GM21526 (cell line): ENCODE measurements around the gene HFM1.
"Not testable (repeated sequence)": the region's sequence is repeated elsewhere in the genome, so short reads cannot be mapped to it uniquely, and the experiment has no call there.

Experiments used
- ATAC-seq: cut with Tn5 transposase; IDR thresholded peaks from one replicate; pipeline ENCODE4 v1.9.1; 2021; ENCODE audit warnings: moderate library complexity; ENCODE audit not compliant: unreplicated experiment, low FRiP score

HFM1 gene

DNA sequence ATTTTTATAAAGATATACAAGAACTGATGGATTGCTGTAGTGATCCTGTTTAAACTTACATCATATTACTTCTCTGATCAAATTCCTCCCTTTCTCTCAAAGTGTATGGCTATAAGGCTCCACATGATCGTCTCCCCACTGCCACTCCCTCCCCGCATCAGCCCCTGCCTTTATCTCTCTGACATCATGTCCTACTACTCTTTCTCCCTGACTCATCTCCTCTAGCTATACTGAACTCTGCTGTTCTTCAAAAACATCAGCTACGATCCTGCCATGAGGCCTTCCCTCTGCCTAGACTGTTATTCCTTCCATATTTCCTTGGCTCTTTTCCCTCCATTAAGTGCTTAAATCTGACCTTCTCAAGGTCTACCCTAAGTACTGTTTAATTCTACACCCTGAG lies 22.8 kb downstream of the HFM1 start:
- ATAC-seq: no peak

DNA sequence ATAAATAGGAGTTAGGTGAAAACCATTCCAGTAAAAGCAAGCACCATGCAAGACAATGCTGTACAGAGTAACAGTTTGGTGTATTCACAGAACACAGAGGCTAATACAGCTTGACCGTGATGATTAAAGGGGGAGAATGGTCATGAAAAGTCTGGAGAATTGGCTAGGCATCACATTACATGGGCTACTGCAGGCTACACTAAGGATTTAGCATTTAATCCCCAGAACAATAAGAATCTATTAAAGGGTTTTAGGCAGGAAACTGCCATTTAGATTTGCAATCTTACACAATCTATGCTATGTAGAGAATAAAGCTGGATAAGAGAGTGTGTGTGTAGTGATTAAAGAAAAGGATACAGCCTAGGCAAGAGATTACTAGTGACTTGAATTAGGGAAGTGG lies 30.6 kb downstream of the HFM1 start:
- no peak for ATAC-seq

DNA sequence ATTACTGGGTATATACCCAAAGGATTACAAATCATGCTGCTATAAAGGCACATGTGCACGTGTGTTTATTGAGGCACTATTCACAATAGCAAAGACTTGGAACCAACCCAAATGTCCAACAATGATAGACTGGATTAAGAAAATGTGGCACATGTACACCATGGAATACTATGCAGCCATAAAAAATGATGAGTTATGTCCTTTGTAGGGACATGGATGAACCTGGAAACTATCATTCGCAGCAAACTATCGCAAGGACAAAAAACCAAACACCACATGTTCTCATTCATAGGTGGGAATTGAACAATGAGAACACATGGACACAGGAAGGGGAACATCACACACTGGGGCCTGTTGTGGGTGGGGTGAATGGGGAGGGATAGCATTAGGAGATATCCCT lies 32.4 kb downstream of the HFM1 start:
- ATAC-seq: not testable (repeated sequence)

DNA sequence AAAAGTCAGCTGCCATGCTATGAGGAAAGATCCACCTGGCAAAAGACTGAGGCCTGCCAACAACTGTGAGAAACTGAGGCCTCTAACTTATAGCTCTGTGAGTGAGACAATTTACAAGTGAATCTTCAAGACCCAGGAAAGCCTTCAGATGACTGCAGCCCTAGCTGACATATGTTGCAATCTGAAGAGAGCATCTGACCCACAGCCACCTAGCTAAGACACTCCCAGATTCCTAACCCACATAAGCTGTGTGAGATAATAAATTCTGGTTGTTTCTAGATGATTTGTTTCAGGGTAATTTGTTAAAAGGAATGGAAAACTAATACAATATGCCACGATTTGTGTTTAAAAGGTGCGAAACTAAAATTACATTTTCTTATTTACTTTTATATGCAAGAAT lies 55.1 kb downstream of the HFM1 start:
- no peak for ATAC-seq

DNA sequence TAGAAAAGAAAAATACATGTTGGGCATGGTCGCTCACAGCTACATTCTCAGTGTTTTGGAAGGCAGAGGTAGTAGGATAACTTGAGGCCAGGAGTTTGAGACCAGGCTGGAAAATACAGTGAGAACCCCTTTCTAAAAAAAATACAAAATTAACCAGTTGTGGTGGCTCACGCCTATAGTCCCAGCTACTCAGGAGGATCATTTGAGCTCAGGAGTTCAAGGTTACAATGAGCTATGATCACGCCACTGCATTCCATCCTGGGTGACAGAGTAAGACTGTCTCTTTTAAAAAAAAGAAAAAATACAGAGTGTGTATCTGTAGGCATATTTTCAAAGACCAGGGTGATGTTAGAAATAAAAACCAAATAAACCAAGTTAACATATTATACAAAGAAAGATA lies 57.8 kb downstream of the HFM1 start:
- ATAC-seq: no peak

DNA sequence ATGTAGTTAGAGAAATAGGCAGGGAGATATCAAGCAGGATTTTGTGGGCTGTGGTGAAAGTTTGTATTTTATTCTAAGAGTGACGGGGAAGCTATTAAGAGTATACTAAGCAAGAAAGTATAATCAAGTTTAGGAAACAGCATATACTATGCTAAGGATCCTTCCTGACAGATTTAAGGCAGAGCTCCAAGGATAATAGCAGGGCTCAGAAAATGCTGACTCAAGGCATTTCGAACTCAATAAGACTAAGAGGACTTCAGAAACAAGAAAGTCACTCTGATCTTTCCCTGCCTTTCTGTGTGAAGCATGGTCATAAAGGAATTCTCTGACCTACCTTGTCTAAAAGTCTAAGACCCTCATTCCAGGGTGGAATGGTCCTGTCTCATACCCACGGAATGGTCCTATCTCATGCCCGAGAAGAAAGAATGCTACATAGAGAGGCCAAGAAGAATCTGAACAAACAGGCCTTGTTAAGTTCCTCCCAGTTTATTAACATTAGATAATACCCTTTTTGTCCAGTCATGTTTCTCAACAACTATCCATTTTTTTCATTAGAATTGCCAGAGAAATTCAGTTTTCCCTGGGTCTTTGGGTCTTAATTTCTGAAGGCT lies 59.1 kb downstream of the HFM1 start:
- no peak for ATAC-seq

DNA sequence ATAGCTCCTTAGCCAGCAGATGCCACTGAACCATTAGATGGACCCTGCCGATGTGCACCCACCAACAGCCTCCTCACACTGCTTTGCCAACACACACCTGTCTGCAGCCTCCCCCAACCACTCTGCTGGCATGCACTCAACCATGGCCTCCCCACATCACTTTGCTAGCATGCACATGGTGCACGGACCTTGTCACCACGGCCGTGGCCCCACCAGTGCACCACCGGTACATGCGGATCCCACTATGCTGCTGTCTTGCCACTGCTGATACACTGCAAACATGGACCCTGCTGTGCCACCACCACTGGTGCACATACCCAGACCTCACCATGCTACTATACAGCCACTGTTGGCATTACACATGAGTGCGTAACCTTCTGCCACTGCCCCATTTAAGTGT lies 66.1 kb downstream of the HFM1 start:
- no peak for ATAC-seq

DNA sequence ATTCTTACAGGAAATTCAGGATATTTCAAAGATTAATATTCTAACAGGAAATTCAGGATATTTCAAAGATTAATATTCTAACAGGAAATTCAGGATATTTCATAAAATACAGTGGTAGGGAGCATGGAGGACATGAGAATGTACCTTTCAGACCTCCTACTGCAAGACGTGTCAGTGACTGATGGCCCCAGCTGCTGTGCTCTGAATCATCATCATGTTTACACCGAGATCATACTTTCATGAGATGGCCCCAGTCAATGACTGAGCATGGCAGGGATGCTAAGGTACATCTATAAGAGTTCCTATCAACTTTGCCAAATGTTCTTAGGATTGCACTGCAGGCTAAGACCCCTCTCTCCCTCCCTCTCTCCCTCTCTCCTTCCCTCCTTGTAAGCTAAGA lies 69.0 kb downstream of the HFM1 start:
- ATAC-seq: no peak

DNA sequence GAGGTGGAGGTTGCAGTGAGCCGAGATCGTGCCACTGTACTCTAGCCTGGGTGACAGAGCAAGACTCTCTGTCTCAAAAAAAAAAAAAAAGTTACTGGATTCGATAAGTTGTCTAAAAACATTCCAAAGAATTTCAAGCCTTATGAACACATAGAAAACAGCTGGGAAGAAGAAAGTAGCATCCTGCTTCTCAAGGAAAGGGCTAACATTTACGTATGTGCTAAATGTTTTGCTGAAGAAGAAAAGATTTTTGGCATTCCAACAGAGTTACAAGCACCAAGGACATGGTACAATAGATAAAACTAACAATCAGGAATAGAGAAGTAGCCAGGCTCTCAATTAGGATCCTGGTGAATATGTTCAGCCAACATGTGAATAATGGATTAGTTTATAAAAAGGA lies 69.8 kb downstream of the HFM1 start:
- no peak for ATAC-seq

DNA sequence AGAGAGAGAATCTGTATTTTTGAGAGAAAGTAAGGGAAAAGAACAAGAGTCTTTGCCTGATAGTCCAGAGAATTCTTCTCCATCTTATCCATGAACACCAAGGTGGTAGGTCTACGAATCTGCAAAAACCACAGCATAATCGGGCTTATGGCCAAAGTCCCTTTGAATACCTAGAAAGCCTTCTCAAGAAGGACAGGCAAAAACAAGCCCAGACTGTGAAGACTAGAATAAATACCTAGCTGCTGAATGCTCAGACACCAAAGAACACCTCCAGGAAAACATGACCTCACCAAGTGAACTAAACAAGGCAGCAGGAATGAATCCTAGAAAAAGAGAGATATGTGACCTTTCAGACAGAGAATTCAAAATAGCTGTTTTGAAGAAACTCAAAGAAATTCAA lies 79.2 kb downstream of the HFM1 start:
- no peak for ATAC-seq

DNA sequence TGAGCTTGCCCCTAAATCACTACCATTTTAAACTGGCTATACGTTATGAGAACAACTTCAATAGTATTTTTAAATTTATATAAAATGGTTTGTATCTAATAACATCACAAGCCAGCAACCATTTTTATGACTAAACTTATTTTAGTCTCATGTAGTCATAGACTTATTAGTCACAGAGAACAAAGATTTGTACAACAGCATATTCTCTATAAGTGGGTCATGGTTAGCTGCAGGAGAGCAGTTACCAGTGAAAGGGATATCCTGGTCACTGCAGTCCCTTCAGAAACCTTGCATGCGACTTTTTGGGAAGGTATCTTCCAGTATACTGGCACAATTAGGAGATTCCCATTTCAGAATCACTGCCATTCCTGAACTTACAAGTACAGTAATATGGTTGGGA lies 90.0 kb downstream of the HFM1 start:
- ATAC-seq: no peak

DNA sequence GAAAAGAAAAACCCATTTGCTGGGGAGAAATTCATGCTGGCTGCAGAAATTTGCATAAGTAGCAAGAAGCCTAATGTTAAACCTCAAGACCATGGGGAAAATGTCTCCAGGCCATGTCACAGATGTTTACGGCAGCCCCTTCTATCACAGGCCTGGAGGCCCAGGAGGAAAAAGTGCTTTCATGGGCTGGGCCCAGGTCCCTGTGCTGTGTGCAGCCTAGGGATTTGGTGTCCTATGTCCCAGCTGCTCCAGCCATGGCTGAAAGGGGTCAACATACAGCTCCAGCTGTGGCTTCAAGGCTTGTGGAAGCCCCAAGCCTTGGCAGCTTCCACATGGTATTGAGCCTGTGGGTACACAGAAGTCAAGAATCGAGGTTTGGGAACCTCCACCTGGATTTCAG lies 93.0 kb downstream of the HFM1 start:
- ATAC-seq: no peak

DNA sequence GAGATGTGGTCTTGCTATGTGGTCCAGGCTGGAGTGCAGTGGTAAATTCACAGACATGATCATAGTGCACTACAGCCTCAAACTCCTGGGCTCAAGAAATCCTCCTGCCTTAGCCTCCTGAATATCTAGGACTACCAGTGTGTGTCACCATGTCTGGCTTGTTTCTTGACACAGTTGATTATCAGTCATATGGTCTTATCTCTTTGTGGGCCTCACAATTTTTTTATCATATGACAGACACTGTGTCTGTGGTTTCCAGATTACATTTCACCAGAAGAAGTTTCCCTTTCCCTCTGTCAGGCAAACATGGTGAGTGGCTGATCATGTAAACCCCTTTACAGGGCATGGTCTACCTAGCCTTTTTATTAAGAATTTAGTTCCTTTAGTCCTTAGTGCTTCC lies 96.1 kb downstream of the HFM1 start:
- no peak for ATAC-seq

DNA sequence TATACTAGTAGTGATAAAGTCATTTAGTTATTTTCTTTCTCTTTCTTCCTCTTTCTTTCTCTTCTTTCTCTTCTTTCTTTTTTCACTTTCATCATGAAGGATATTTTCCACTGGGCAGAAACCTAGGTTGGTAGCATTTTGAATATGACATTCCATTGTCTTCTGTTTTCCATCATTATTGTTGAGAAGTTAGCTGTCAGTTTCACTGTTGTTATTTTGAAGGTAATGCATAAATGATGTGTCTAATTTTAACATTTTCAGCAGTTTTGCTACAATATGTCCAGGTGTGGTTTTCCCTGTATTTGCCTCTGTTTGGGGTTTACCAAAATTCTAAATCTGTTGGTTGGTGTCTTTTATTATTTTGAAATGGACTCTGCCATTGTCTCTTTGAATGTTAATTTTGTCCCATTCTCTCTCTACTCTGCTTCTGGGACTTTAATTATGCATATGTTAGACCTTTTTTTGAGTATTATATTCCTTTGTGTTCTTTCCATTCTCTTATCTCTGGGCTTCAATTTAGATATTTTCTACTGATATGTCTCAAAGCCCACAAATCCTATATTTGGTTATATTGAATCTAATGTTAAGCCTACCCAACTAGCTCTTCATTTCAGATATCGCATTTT lies 96.7 kb downstream of the HFM1 start:
- no peak for ATAC-seq

DNA sequence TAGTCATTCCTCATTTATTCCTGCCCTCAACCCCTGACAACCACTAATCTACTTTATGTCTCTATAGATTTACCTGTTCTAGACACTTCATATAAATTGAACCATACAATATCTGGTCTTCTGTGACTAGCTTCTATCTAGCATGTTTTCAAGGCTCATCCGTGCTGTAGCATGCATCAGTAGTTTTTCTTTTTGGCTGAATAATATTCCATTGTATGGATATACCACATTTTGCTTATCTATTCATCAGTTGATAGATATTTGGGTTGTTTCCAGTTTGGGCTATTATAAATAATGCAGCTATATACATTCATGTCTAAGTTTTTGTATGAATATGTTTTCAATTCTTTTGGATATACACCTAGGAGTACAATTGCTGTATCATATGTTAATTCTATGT lies 101.5 kb downstream of the HFM1 start:
- no peak for ATAC-seq

DNA sequence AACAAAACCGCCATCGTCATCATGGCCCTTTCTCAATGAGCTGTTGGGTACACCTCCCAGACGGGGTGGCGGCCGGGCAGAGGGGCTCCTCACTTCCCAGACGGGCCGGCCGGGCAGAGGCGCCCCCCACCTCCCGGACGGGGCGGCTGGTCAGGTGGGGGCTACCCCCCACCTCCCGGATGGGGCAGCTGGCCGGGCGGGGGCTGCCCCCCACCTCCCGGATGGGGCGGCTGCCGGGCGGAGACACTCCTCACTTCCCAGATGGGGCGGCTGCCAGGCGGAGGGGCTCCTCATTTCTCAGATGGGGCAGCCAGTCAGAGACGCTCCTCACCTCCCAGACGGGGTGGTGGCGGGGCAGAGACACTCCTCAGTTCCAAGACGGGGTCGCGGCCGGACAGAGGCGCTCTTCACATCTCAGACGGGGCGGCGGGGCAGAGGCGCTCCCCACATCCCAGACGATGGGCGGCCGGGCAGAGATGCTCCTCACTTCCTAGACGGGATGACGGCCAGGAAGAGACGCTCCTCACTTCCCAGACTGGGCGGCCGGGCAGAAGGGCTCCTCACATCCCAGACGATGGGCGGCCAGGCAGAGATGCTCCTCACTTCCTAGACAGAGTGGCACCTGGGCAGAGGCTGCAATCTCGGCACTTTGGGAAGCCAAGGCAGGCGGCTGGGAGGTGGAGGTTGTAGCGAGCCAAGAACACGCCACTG lies 115.6 kb downstream of the HFM1 start:
- ATAC-seq: not testable (repeated sequence)

DNA sequence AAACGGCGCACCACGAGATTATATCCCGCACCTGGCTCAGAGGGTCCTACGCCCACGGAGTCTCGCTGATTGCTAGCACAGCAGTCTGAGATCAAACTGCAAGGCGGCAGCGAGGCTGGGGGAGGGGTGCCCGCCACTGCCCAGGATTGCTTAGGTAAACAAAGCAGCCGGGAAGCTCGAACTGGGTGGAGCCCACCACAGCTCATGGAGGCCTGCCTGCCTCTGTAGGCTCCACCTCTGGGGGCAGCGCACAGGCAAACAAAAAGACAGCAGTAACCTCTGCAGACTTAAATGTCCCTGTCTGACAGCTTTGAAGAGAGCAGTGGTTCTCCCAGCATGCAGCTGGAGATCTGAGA lies 117.7 kb downstream of the HFM1 start:
- ATAC-seq: not testable (repeated sequence)

DNA sequence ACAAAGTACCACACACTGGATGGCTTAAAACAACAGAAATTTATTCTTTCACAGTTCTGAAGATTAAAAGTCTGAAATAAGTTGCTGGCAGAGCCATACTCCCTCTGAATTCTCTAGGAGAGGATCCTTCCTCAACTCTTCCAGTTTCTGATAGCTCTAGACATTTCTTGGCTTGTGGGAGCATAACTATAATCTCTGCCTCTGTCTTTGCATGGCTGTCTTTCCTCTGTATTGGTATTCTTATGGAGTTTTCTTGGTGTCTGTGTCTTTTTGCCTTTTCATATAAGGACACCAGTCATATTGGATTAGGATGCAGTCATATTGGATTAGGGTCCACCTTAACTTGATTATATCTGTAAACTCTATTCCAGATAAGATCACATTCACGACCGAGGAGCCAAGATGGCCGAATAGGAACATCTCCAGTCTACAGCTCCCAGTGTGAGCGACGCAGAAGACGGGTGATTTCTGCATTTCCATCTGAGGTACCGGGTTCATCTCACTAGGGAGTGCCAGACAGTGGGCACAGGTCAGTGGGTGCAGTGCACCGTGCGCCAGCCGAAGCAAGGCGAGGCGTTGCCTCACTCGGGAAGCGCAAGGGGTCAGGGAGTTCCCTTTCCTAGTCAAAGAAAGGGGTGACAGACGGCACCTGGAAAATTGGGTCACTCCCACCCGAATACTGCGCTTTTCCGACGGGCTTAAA lies 118.2 kb downstream of the HFM1 start:
- not testable (repeated sequence) for ATAC-seq

DNA sequence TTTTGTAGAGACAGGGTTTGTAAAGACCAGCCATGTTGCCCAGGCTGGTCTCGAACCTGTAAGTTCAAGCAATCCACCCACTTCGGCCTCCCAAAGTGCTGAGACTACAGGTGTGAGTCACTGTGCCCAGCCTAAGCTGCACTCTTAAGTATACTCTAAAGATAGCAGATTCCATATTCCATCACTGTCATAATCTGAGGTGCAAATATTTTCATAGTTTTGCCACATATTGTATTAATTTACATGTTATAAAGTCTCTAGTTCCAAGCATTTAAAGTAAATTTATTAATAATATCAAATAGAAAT lies 121.3 kb downstream of the HFM1 start:
- ATAC-seq: no peak

DNA sequence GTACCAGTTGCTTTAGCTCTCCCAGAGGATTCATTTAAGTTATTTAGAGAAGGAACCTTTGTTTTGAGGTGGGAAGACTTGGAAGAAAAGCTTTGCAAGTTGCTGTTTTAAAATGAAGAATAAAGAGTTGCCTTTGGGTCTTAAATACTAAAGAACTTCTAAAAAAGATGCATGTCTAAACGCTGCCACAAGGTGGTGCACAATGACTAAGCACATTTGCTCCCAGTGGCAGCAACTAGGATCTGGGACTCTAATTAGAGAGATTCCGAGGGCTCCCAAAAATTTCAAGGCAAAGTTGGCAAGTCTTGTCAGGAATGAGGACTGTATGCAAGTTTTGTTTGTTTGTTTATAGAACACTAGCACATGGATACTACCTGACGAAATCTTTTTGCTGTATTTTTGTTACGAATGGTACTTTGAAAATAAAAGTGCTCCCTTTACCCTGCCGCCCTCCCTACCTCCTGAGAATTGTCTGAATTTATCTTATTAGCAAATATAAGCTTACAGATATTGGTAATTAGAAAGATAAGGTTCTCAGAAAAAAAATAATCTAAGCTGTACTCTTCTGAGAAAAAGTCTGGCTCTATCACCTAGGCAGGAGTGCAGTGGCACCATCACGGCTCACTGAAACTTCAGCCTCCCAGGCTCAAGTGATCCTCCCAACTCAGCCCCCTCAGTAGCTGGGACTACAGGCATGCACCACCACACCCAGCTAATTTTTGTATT lies 121.8 kb downstream of the HFM1 start:
- no peak for ATAC-seq

DNA sequence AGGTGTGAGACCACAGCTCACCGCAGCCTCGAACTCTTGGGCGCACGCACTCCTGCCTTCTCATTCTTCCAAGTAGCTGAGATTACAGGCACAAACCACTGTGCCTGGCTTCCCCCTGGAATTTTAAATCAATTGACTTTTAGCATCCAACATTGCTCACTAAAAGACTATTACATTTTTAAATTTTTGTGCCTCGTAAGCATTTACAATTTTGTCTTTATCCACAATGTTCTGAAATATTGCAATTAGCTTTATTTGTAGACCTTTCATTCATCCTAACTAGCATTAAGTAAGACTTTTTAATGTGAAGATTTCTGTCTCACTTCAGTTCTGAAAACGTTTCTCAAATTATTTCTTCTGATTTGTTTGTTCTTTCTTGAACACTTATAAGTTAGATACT lies 122.9 kb downstream of the HFM1 start:
- no peak for ATAC-seq
